Metanephros (tissue), 2 donors: ENCODE data around the gene OR7G1. TPM values are rescaled to one million over a fixed set of nuclear protein-coding genes. Genes with fewer than 3 reads are reported as not detected.

Source experiments
- small RNA-seq: library from RNA; depleted of rRNA; stranded (forward); fragments of <200 nt; gene quantifications from one replicate; pipeline ENCODE3, GENCODE V24; 2014; ENCODE audit warnings: low replicate concordance
- total RNA-seq: library from RNA; depleted of rRNA; stranded (reverse); fragments of >200 nt; gene quantifications from one replicate; pipeline ENCODE4 v1.2.3, GENCODE V29; 2014

The OR7G1 gene, protein sequence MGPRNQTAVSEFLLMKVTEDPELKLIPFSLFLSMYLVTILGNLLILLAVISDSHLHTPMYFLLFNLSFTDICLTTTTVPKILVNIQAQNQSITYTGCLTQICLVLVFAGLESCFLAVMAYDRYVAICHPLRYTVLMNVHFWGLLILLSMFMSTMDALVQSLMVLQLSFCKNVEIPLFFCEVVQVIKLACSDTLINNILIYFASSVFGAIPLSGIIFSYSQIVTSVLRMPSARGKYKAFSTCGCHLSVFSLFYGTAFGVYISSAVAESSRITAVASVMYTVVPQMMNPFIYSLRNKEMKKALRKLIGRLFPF
- not detected for total RNA-seq

DNA sequence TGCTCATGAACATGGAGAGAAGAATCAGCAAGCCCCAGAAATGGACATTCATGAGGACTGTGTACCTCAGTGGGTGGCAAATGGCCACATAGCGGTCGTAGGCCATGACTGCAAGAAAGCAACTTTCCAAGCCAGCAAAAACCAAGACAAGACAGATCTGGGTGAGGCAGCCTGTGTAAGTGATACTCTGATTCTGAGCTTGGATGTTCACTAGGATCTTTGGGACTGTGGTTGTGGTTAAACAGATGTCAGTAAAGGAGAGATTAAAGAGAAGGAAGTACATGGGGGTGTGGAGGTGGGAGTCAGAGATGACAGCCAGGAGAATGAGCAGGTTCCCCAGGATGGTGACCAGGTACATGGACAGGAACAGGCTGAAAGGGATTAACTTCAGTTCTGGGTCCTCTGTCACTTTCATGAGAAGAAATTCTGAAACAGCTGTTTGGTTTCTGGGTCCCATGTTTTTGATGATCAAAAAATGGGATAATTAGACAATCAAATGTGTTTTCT is at the start of gene OR7G1:
TSS of gene OR7G1 (minus strand) at position 457 of the 507 bp plus-strand sequence. CDS start at position 457, 0 bp downstream.

DNA sequence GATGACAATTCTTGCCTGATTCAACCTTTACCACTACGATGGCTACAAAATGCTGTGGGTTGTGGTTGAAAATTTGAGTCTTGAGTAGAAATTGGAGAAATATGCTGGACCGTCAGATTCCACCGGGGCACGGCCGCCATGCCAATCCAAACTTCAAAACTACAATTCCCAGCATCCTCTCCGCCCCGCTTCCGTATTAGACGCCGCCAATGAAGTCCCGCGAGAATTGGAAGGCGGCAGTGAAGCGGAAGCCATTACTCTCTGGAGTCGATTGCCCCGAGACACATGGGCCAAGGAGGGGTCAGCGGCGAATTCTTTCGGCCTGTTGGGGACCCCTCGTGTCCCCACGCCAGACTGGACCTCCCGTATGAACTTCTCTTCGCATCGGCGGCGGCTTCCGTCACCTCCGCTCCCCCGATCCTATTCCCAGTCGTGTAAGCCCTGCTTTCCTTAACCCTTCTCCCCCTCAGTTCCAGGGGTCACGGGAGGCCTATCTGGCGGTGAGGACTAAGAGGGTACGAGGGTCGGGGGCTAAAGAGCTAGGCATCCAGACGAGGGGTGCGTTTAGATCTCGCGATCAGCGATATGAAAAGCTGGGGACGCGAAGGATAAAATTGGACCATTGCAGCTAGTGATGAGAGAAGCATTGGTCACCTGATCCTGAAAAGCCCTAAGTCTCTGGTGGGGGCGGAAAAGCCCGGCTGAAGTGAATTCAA is 24.8 kb upstream of the OR7G1 start, which contains the start of gene ZNF317:
TSS of gene ZNF317 (plus strand) at position 239 of the 716 bp plus-strand sequence. CDS start 15,620 bp downstream, outside the sequence.

DNA sequence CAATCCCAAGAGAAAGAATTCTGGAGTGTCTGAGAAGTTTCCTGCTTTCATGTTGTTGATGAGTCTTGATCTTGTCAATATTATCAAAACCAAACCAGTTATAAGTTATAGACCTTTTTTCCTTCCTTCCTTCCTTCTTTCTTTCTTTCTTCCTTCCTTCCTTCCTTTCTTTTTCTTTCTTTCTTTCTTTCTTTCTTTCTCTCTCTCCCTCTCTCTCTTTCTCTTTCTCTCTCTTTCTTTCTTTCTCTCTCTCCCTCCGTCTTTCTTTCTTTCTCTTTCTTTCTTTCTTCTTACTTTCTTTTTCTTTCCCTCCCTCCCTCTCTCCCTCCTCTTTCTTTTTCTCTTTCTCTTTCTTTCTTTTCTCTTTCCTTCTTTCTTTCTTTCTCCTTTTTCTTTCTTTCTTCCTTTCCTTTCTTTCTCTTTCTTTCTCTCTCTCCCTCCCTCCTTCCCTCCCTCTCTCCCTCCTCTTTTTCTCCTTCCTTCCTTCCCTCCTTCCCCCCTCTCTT is 11.4 kb upstream of the OR7G1 start, which contains the start of gene OR7G3:
TSS of gene OR7G3 (minus strand) at position 51 of the 506 bp plus-strand sequence. CDS start at position 51, 0 bp downstream.

DNA sequence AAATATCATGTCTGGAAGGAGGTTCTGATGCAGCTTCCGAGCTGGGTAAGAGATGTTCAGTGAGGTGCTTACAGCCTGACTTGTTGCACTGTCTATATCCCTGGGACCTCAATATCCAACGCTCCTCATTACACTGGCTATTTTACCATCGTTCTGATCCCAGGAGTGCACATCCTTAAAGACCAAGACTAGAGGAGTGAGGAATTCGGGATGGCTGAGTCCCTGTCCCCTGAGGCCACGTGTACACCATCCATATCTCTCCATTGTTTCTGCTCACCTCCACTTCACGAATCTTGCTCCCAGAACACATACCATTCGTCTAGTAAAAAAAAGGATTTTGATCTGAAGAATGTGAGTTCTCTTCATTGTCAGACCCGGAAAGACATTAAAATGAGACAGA is 8.2 kb downstream of the OR7G1 start, which contains the start of gene OR7G2:
TSS of gene OR7G2 (minus strand) at position 101 of the 400 bp plus-strand sequence. CDS start 4,232 bp downstream, outside the sequence.

DNA sequence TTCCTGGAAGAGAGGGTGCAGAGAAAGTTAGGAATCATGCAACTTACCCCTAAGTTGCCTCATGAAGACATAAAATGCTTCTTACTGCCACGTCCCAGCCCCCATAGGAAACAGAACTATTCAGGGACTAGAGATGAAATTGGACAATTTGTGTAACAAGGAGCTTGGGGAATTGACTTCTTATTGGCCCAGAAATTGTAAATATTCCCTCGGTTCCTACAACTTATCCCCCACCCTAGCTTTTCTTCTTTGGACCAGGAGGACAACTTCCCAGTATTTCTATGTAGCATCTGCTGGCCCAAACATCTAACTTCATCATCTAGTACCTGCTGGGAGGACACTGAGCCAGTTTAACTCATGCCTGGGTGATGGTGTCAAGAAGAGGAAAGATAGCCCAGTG is 28.8 kb downstream of the OR7G1 start, which contains the start of gene OR1M1:
TSS of gene OR1M1 (plus strand) at position 301 of the 400 bp plus-strand sequence. CDS start 6,184 bp downstream, outside the sequence.

Small RNA genes within 50 kb of the gene (small RNA-seq; reads per million reads assigned to genes)
- gene OR1M4P, result not detected

Other genes with a start within 250 kb of the OR7G1 start
- gene MUC16, start 105.4 kb downstream of the OR7G1 start, total RNA-seq, result 0.06 TPM
- gene OR1M1, start 28.7 kb downstream of the OR7G1 start, total RNA-seq, result not detected
- not detected for gene OR7G2, start 8.3 kb downstream of the OR7G1 start, total RNA-seq
- gene OR7G3, start 11.2 kb upstream of the OR7G1 start, total RNA-seq, result not detected
- gene ZNF317, start 24.6 kb upstream of the OR7G1 start, total RNA-seq, result 25.3 TPM
- 0.12 TPM for gene OR7D2, start 63.2 kb upstream of the OR7G1 start, total RNA-seq
- not detected for gene OR7D4, start 103.8 kb upstream of the OR7G1 start, total RNA-seq
- not detected for gene OR7E24, start 135.2 kb upstream of the OR7G1 start, total RNA-seq
- gene ZNF699, start 194.1 kb upstream of the OR7G1 start, total RNA-seq, result 11.2 TPM
- gene ZNF559, start 208.4 kb upstream of the OR7G1 start, total RNA-seq, result 39.2 TPM
- 7.1 TPM for gene ZNF177, start 247.2 kb upstream of the OR7G1 start, total RNA-seq